ENCODE data around the gene CHD5.

CHD5 gene

DNA sequence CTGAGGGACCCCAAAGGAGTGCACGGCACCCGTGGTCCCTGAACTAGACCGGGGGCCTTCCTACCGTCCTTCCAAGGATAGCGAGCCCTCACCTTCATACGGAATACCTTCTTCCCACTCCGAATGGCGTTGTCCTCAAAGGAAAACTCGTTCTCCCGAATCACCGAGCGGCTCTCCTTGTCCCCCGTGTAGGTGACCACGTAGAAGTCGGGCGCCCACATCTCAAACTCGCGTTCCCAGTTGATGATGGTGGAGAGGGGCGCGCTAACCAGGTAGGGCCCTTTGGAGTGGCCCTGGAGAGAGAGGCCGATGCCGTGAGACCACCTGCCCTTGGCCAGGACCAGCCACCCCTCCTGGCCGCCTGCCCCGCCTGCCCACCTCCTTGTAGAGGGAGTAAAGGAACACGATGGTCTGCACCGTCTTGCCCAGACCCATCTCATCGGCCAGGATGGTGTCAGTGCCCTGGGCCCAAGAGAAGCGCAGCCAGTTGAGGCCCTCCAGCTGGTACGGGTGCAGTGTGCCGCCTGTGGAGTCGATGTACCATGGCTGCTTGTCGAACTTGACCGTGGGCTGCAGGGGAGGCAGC lies 38.0 kb downstream of the CHD5 start:
- no peak overlapping the region for H3K4me3 ChIP-seq (ENCODE audit: low read length)
- no peak for DNase-seq (ENCODE audit: low read depth, low spot score)

DNA sequence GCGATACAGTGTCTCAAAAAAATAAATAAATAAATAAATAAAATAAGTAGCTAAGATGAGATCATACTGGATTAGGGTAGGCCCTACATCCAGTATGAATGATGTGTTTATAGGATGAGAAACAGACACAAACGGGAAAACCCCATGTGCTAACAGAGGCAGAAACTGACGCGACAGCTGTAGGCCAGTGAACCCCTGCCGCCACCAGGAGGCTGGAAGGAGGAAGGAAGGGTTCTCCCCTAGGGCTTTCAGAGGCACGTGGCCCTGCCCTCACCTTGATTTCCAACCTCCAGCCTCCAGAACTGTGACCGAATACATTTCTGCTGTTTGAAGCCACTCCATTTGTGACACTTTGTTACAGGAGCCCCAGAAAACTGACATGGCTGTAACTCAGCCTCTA lies 38.5 kb downstream of the CHD5 start:
- no peak overlapping the region for H3K4me3 ChIP-seq (ENCODE audit: low read length)
- no peak for DNase-seq (ENCODE audit: low read depth, low spot score)

DNA sequence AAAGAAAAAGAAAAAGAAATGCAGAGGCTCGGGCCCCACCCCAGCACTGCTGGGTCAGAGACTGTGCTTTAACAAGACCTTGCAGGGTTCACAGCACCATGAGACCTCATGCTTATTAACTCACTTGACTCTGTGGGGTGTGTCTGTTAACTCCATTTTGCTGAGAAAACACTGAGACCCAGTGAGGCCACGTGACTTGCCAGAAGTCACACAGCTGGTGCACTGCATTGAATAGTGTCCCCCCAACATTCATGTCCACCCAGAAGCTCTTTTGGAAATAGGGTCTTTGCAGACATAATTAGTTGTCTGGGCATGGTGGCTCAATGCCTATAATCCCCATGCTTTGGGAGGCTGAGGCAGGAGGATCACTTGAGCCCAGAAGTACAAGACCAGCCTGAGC lies 39.7 kb downstream of the CHD5 start:
- no peak for DNase-seq (ENCODE audit: low read depth, low spot score)
- H3K4me3 ChIP-seq (ENCODE audit: low read length): no peak overlapping the region

DNA sequence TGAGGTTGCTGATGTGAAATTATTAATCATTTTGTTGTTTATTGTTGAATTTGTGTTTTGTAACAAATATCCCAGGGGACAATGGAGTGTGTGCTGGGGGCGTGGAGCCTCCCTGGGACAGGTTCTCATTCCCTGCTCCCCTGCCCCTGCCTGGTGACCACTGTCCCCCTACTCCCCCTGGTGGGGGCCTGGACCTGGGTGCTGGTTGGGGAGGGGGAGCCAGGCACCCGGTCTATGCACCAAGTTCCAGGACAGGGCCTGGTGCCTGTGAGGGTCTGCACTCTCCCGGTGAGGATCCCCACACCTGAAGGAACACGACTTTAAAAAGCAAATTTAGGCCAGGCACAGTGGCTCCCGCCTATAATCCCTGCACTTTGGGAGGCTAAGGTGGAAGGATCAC lies 42.4 kb downstream of the CHD5 start:
- no peak for DNase-seq (ENCODE audit: low read depth, low spot score)
- no peak overlapping the region for H3K4me3 ChIP-seq (ENCODE audit: low read length)

DNA sequence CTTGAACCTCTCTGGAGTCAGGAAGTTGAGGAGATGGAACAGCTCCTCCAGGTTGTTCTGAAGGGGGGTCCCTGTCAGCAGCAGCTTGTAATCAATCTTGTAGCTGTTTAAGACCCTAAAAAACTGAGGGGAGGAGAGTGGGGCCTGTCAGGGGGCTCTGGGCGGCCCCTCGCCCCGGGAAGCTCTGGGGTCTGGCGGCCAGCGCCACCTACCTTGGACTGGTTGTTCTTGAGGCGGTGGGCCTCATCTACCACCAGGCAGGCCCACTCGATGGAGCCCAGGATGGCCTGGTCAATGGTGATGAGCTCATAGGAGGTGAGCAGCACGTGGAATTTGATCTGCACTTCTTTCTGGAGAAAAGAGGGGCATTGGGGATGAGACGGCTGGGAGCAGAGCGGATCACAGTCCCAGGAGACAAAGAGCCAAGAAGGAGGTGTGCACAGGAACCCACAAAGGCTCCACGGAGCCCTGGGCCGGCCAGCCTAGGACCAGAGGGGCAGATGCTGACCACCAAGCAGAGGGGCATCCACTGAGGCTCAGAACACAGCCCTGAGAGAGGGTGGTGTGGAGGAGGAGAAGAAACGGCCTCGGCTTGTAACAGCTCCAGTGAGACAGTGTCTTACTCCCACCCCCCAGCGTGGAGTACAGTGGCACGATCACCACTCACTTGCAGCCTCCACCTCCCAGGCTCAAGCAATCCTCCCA lies 43.5 kb downstream of the CHD5 start:
- no peak overlapping the region for H3K4me3 ChIP-seq (ENCODE audit: low read length)
- DNase-seq (ENCODE audit: low read depth, low spot score): no peak

DNA sequence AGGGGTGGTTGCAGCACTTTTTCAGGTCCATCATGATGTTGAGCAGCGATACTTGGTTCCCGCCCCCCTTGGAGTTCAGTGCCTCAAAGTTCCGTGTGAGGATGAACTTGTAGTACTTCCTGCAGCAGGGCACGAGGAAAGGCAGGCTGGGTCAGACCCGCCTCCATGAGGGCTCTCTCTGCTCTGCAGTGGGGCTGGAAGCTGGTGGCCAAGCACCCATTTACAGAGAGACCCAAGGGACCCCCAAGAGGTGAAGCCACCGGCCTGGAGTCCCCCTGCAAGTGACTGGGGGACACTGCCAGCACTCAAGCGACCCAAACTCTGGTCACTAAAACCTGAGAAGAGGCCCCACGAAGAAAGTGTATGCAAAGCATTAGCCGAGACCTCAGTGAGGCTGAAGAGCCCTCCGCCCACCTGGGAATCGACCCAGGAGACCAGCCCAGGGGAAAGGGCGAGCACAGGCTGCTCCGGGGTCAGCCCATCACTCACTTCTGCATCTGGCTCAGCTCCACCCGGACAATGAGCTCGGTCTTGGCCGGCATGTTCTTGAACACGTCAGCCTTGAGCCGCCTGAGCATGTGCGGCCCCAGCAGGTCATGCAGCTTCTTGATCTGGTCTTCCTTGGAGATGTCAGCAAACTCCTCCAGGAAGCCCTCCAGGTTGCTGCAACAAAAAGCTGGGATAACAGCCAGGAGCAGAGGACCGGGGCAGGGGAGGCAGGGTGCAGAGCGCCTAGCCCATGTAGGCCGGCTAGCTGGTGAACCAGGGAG lies 45.2 kb downstream of the CHD5 start:
- DNase-seq (ENCODE audit: low read depth, low spot score): no peak
- H3K4me3 ChIP-seq (ENCODE audit: low read length): no peak overlapping the region

DNA sequence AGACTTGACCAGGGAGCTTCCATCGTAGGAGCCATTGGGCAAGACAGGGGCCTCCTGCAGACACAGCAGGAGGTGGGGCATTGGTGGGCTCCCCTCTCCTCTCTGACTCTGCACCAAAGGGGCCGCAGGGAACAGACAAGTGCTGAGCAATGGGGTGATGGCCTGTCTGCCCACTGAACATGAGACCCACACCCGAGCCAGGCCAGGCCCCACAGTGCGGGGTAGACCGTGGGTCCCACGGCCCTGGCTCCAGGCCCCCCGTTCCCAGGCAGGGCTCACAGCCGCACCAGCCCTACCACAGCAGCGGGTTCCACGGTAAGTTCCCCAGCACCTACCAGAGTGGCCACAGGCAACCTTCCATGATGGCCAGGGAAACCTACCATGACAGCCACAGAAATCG lies 45.9 kb downstream of the CHD5 start:
- DNase-seq (ENCODE audit: low read depth, low spot score): no peak
- no peak overlapping the region for H3K4me3 ChIP-seq (ENCODE audit: low read length)

DNA sequence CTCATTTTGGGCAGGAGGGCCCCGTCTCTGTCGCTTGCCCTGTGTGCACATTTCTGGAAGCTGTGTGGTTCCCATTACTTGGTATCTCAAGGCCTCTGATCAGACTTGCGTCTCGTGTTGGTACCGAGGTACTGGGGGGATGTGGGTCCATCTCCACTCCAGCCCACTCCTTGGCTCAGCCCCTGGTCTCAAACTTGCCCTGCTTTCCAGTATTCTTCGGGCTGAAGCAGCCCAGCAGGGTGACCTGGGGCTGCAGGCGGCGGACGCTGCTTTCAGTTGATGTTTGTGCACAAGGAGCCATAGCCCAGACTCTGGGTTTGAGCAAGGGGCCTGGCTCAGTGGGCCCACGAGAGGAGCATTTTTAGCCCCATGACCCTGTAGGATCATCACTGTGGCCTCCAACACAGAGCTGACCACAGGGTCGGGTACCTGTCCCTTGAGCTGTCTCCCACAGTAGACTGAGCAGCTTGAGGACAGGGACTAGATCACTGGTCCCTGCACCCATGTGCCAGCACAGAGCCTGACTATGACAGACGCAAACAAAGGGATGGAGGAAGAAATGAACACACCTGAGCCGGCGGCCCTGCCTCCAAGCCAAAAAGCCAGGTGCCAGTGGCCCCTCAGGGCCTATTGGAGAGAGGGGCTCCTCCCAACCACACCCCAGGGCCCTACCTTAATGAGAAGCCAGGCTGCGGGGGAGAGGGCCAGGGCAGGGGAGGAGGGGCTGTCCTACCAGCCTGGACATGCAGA lies 46.8 kb downstream of the CHD5 start:
- no peak overlapping the region for H3K4me3 ChIP-seq (ENCODE audit: low read length)
- no peak for DNase-seq (ENCODE audit: low read depth, low spot score)

DNA sequence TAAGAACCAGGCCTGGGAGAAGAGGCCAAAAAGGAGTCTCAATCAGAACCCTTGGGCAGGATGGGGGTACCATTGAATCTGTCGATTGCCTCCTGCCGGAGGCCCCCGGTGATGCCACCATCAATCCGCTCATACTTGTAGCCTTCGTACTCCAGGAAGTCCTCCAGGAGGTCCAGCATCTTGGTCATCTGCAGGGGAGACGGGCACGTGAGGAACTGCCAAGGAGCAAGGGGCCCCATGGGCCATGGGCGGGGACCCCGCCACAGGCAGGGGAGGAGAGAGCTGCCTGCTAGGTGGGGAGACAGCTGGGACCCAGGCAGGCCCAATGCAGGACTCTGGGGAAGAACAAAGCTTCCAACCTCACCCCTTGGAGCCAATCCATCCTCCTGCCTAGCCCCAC lies 48.6 kb downstream of the CHD5 start:
- H3K4me3 ChIP-seq (ENCODE audit: low read length): no peak overlapping the region
- no peak for DNase-seq (ENCODE audit: low read depth, low spot score)

DNA sequence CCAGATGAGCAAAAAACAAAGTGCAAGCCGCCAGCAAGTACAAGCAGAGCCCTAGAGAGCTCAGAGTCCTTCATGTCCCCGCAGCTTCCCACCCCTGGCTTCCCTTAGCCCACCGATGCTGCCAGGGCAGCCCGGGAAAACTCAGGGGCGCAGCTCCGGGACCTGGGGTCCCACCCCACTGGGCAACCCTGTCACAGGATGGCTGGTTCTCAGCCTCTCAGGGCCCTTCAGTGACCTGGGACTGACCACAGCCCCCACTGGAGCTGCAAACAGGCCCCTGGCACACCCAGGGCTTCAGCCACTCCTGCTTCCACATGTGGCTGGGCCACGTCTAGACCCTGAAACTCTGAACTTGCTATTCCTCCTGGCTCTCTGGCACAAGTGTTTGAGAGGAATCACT lies 49.5 kb downstream of the CHD5 start:
- DNase-seq (ENCODE audit: low read depth, low spot score): no peak

DNA sequence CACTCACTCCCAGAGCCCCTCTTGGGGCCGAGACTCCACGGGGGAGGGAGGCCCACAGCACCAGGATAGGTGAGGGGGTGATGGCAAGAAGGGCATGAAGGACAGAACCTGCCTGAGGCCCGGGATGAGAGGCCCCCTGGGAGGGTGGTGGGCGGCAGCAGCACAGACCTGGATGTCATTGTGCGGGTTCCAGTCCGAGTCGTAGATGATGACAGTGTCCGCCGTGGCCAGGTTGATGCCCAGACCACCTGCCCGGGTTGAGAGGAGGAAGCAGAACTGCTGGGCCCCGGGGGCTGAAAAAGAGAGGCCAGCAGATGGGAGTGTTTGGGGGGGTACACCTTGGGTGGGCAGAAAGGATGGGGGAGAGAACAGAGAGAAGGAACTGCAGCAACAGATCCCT lies 50.1 kb downstream of the CHD5 start:
- DNase-seq (ENCODE audit: low read depth, low spot score): no peak
- no peak overlapping the region for H3K4me3 ChIP-seq (ENCODE audit: low read length)

More for the DNA sequence above, 49.5 kb downstream of the CHD5 start:
- no peak overlapping the region for H3K4me3 ChIP-seq (ENCODE audit: low read length)

DNA sequence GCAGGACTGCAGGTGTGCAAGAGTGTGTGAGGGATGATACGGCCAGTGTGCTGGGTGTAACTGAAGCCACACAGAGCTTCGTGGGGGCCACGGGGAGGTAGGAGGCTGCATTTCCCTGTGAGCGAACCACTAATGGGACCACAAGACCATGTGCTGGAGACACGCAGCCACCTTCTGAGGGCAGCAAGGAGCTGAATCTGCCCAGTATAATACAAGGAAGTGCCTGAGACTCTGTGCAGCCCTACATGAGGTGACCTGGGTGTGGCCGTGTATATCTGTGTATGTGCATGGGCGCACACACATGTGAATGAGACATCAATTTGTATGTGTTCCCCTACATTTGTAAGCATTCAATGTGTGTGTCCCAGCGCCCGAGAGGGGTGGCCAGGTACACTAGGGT lies 50.8 kb downstream of the CHD5 start:
- no peak for DNase-seq (ENCODE audit: low read depth, low spot score)
- no peak overlapping the region for H3K4me3 ChIP-seq (ENCODE audit: low read length)

DNA sequence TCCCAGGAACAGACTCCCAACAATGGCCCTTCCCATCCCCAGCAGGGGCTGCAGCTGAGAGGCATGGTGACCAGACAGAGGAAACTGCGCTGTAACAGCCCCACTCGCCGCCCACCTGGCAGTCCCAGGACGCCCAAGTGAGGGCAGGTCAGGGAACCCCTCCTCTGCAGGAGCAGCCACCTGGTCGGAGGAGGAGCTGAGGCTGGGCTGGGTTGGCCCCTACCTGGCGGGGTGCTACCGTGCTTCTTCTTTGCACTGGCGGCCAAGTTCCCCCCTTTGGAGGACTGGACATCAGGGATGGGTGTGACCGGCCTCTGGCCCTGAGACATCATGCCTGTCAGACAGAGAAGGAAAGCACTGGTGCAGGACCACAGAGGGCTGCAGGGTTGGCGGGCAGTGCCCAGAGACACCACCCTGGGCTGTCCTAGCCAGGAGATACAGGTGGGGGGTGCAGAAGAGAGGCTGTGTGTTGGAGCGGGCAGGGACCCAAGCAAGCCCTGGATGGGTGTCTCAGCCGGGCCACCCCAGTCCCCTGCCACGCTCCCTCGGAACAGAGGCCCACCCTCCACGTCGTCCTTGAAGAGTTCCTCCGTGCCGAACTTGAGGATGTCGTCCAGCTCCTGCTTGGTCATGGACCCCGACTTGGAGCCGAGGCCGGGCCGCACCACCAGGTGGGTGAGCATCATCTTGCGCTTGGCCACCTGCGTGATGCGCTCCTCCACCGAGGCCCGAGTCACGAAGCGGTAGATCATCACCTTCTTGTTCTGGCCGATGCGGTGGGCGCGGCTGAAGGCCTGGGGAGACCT lies 51.6 kb downstream of the CHD5 start:
- no peak for DNase-seq (ENCODE audit: low read depth, low spot score)
- no peak overlapping the region for H3K4me3 ChIP-seq (ENCODE audit: low read length)

DNA sequence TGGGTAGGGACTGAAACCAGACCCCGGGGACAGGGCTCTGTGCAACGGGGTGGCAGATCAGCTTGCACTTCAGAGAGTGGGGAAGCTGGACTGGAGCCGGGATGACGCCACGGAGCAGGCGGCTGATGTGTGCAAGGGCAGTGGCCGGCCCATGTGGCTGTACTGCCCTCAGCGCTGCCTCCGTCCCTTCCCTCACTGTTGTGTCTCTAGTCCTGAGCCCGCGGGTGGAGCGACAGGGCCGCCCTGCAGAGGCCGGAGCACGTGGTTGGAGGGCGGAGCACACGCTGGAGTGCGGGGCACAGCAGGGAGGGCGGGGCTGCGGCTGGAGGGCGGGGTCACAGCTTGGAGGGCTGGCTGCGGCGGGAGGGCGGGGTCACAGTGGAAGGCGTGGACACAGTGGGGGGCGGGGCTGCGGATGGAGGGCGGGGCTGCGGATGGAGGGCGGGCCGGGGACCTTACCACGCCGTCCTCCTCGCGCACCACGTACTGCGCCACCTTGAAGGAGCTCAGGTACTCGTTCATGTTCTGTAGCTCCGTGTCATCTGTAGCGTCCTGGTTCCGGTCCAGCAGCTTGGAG lies 52.4 kb downstream of the CHD5 start:
- no peak overlapping the region for H3K4me3 ChIP-seq (ENCODE audit: low read length)
- DNase-seq (ENCODE audit: low read depth, low spot score): no peak

DNA sequence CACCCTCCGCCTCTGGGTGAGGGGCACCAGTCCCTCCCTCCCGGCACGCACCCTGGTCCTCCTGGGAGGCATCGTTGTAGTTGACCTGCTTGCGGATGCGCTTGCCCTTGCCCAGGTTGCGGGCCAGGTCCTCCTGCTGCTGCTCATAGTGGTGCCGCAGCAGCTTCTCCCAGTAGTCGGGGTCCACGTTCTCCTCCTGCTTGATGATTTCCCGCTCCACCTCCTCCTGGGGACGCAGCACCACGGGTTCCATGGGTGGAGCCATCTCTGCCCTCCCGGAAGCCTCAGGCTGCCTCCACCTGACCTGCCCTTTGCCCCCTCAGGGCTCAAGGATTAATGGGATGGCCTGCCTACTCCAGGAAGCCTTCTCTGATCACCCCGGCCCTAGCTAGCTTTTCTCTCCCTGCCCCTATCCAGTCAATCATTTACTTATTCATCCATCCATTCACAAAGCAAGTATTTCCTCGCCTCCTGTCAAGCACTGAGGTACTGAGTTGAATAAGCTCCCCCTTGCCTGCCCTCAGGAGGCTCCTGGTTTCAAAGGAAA lies 53.5 kb downstream of the CHD5 start:
- DNase-seq (ENCODE audit: low read depth, low spot score): no peak
- no peak overlapping the region for H3K4me3 ChIP-seq (ENCODE audit: low read length)

DNA sequence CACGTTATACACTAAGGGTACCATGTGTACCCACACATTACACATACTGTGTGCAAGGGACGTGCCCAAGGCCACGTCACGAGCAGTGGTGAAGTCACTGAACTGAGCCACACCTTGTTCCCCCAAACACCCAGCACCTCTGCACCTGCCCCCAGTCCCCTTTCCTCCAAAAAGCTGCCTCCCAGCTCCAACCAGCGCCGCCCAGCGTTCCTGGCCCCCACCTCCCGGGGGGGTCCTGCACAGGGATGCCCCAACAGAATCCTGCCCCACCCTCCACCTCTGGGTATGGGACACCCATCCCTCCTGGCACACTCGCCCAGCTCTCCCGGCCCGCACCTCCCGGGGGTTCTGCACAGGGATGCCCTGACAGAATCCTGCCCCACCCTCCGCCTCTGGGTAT lies 54.1 kb downstream of the CHD5 start:
- DNase-seq (ENCODE audit: low read depth, low spot score): no peak
- no peak overlapping the region for H3K4me3 ChIP-seq (ENCODE audit: low read length)

DNA sequence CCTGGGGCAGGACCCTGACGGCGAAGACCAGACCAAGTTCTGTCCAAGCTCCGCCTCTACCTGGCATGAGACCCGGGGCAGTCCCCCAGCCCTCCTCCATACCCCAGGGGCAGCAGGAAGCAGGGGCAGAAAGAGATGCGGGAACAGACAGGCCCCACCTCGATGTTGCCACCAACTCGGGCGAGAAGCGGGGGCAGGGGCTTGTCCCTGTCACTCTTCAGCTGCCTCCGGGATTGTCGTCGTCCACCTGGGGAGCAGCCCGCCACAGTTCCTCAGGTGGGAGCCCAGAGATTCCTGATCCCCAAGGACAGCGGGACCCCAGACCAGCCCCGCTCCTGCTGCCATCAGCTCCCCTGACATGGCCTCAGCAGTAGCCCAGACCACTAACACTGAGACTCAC lies 54.8 kb downstream of the CHD5 start:
- DNase-seq (ENCODE audit: low read depth, low spot score): no peak
- H3K4me3 ChIP-seq (ENCODE audit: low read length): no peak overlapping the region

DNA sequence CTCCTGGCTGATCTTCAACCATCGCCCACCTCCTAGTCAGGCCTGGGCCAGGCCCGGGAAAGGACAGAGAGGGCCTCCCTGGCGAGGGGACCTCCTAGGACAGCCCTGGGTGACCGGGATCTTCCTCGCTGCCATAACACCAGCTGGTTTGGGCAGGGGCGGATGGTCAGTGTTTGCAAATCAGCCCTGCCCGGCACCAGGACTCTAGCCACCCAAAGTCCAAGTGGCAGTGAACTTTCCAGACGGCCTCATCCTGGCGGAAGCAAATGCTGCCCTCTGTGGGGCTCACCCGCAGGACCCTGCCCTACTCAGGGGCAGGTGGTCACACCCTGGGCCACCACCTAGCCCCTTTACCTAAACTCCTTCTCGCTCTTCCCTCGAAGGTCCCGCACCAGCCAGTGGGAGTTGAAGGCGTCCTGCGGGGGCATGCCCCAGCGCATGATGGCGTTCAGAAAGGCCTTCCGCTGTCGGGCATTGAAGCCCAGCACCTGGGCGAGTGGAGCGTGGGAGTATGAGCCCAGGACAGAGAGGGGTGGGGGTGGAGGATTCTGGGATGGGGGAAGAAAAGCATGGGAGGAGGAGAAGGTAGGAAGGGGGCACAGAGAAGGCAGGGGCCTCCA lies 55.3 kb downstream of the CHD5 start:
- no peak for DNase-seq (ENCODE audit: low read depth, low spot score)
- H3K4me3 ChIP-seq (ENCODE audit: low read length): no peak overlapping the region
